Upper lobe of left lung (tissue), 6 donors: ENCODE measurements around the gene PRORP. TPM values are rescaled to one million over a fixed set of nuclear protein-coding genes. Genes with fewer than 3 reads are reported as not detected.
"Not testable (repeated sequence)": the region's sequence is repeated elsewhere in the genome, so short reads cannot be mapped to it uniquely, and the experiment has no call there.

Experiments used
- ATAC-seq, 2 donors: fragments of 200-7000 bp; cut with Tn5 transposase; one replicate each; pipeline ENCODE4 v1.9.1; 2022; ENCODE audit warnings: mild to moderate bottlenecking in 2 of 2, moderate library complexity in 2 of 2; ENCODE audit not compliant: low FRiP score in 2 of 2
- DNase-seq, 2 donors: peaks; one replicate each; pipeline ENCODE4 v3.0.0-alpha.2; 2019 to 2020
- H3K27ac ChIP-seq, 4 donors: fragments of 200-600 bp; sonication (generic); one replicate each; pipeline ENCODE4 v1.5.1; 2016 to 2019
- H3K27me3 ChIP-seq, 4 donors: fragments of 200-600 bp; sonication (generic); one replicate each; pipeline ENCODE4 v1.5.1; 2017 to 2019
- H3K36me3 ChIP-seq, 4 donors: fragments of 200-600 bp; sonication (generic); one replicate each; pipeline ENCODE4 v1.5.1; 2016 to 2019
- H3K4me1 ChIP-seq, 4 donors: fragments of 200-600 bp; sonication (generic); one replicate each; pipeline ENCODE4 v1.5.1; 2018 to 2019
- H3K4me3 ChIP-seq, 4 donors: fragments of 200-600 bp; sonication (generic); one replicate each; pipeline ENCODE4 v1.5.1; 2017 to 2019; ENCODE audit warnings: mild to moderate bottlenecking in 2 of 4, moderate library complexity in 1 of 4
- H3K9me3 ChIP-seq, 4 donors: fragments of 200-600 bp; sonication (generic); one replicate each; pipeline ENCODE4 v1.5.1; 2018 to 2019
- EP300 ChIP-seq, 4 donors: sonication (generic); formaldehyde crosslinking; IDR thresholded peaks; one replicate each; pipeline ENCODE4 v1.5.1; 2017; ENCODE audit warnings: antibody characterized with exemption in 4 of 4, control low read depth in 2 of 4
- POLR2A ChIP-seq, 4 donors: fragments of 450-650 bp; IDR thresholded peaks; one replicate each; pipeline ENCODE4 v1.5.1; 2016 to 2017; ENCODE audit warnings: antibody characterized with exemption in 4 of 4, mild to moderate bottlenecking in 2 of 4
- POLR2AphosphoS5 ChIP-seq, 2 donors: sonication (generic); formaldehyde crosslinking; IDR thresholded peaks; one replicate each; pipeline ENCODE4 v1.5.1; 2017; ENCODE audit warnings: antibody characterized with exemption in 2 of 2
- WGBS, 2 donors: methylation state at CpG; one replicate each; pipeline ENCODE4 v1.1.5; 2017 to 2018; 5-methylcytosine and 5-hydroxymethylcytosine counted together
- total RNA-seq, 6 donors: library from RNA; depleted of rRNA in 4 of 6; stranded (reverse); fragments of >200 nt in 4 of 6; gene quantifications; one replicate each; pipeline versions ENCODE4 v1.1.0 to v1.2.1, GENCODE V29; 2016 to 2021
- TF ChIP-seq, protein P1 (sequence below), 6 experiments: fragments of 450-650 bp in 4 of 6; fragments of 200-600 bp in 2 of 6; sonication (generic) in 2 of 6; IDR thresholded peaks; one replicate each; pipeline ENCODE4 v1.5.1; 2016 to 2019; ENCODE audit warnings: antibody characterized with exemption in 6 of 6
- donor health status: DM: no; HTN: no; CAD: no; lungs with moderate emphysema.
- donor health status: DM: no; HTN: yes; CAD: no; lungs with severe emphysema.

Gene PRORP
- total RNA-seq, 6 donors from 2014 or later, result 19.0 to 43.3 (median 30.2) TPM

DNA sequence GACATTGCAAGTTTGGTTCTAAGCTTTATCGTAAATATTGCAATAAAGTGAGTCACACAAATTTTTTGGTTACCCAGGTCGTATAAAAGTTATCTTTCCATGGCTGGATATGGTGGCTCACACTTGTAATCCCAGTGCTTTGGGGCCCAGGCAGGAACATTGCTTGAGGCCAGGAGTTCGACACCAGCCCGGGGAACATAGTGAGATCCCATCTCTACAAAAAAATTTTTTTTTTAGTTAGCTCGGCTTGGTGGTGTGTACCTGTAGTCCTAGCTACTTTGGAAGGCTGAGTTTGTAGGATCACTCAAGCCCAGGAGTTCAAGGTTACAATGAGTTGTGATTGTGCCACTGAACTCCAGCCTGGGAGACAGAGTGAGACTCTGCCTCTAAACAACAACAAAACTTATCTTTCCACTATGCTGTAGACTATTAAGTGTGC lies 24.4 kb downstream of the PRORP start:
- WGBS, 2 donors, result 95% methylated on average over 5 of the region's 5 CpGs
- no peaks in the 10 kb centered on the region for H3K27me3 ChIP-seq
- peaks cover 0 to 5% (median 2%) of the 10 kb centered on the region in 4 donors for H3K36me3 ChIP-seq
- no peaks in the 10 kb centered on the region for H3K4me1 ChIP-seq
- ATAC-seq, result no peak
- H3K4me3 ChIP-seq, result no peak overlapping the region
- no peaks in the 10 kb centered on the region for H3K9me3 ChIP-seq
- TF ChIP-seq EP300 (IDR thresholded peaks at IDR 0.05) (no peak), POLR2AphosphoS5 (IDR thresholded peaks at IDR 0.05) (no peak)
- TF ChIP-seq, protein P1, sequence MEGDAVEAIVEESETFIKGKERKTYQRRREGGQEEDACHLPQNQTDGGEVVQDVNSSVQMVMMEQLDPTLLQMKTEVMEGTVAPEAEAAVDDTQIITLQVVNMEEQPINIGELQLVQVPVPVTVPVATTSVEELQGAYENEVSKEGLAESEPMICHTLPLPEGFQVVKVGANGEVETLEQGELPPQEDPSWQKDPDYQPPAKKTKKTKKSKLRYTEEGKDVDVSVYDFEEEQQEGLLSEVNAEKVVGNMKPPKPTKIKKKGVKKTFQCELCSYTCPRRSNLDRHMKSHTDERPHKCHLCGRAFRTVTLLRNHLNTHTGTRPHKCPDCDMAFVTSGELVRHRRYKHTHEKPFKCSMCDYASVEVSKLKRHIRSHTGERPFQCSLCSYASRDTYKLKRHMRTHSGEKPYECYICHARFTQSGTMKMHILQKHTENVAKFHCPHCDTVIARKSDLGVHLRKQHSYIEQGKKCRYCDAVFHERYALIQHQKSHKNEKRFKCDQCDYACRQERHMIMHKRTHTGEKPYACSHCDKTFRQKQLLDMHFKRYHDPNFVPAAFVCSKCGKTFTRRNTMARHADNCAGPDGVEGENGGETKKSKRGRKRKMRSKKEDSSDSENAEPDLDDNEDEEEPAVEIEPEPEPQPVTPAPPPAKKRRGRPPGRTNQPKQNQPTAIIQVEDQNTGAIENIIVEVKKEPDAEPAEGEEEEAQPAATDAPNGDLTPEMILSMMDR (IDR thresholded peaks at IDR 0.05), result no peak
- no peak for DNase-seq
- no peak overlapping the region for H3K27ac ChIP-seq

DNA sequence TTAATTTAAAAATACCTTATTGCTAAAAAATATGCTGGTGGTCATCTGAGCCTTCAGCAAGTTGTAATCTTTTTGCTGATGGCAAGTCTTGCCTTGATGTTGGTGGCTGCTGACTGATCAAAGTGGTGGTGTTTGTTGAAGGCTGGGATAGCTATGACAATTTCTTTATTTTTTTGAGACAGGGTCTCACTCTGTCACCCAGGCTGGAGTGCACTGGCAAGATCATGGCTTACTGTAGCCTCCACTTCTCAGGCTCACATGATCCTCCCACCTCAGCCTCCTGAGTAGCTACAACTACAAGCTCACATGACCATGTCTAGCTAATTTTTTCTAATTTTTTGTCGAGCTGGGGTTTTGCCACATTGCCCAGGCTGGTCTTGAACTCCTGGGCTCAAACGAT lies 24.8 kb downstream of the PRORP start:
- Histone ChIP-seq H3K27ac (no peak overlapping the region), H3K4me1 (no peaks in the 10 kb centered on the region), H3K4me3 (no peak overlapping the region), H3K27me3 (no peaks in the 10 kb centered on the region), H3K9me3 (no peaks in the 10 kb centered on the region), H3K36me3 (peaks cover 0 to 5% (median 0%) of the 10 kb centered on the region in 4 donors)
- WGBS, 2 donors, result 97 to 100% methylated on average over 2 of the region's 2 CpGs
- no peak for DNase-seq
- no peak for ATAC-seq
- TF ChIP-seq POLR2A (IDR thresholded peaks at IDR 0.05), result no peak
- TF ChIP-seq, protein P1 (IDR thresholded peaks at IDR 0.05), result no peak
- no peak for TF ChIP-seq POLR2AphosphoS5 (IDR thresholded peaks at IDR 0.05)
- no peak for TF ChIP-seq EP300 (IDR thresholded peaks at IDR 0.05)

- ATAC-seq (no peak), DNase-seq (no peak)
- 84 to 89% methylated on average over 3 of the region's 3 CpGs for WGBS, 2 donors
- Histone ChIP-seq H3K4me1 (no peaks in the 10 kb centered on the region), H3K27ac (no peak overlapping the region), H3K9me3 (no peaks in the 10 kb centered on the region), H3K36me3 (peaks cover 0 to 9% (median 0%) of the 10 kb centered on the region in 4 donors), H3K27me3 (no peaks in the 10 kb centered on the region), H3K4me3 (no peak overlapping the region)
- TF ChIP-seq, protein P1 (IDR thresholded peaks at IDR 0.05), result no peak
- TF ChIP-seq POLR2AphosphoS5 (IDR thresholded peaks at IDR 0.05) (no peak), EP300 (IDR thresholded peaks at IDR 0.05) (no peak), POLR2A (IDR thresholded peaks at IDR 0.05) (no peak)
These were observed 25.4 kb downstream of the PRORP start for GRCh38 chr14:35147711-35148110.

DNA sequence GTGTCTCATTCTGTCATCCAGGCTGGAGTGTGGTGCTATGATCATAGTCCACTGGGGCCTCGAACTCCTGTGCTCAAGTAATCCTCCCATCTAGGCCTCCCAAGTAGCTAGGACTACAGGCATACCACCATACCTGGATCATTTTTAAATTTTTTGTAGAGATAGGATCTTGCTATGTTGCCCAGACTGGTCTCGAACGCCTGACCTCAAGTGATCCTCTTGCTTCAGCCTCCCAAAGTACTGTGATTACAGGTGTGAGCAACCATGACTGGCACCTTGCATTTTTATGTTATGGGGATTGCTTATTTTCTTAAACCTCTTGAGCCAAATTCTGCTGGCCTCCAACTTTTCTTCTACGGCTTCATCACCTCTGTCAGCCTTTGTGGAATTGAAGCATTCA lies 26.9 kb downstream of the PRORP start:
- H3K36me3 ChIP-seq, result peaks cover 0 to 9% (median 0%) of the 10 kb centered on the region in 4 donors
- no peak overlapping the region for H3K4me3 ChIP-seq
- no peak for DNase-seq
- TF ChIP-seq, protein P1 (IDR thresholded peaks at IDR 0.05), result no peak
- no peak for TF ChIP-seq EP300 (IDR thresholded peaks at IDR 0.05)
- TF ChIP-seq POLR2A (IDR thresholded peaks at IDR 0.05), result no peak
- TF ChIP-seq POLR2AphosphoS5 (IDR thresholded peaks at IDR 0.05), result no peak
- no peaks in the 10 kb centered on the region for H3K9me3 ChIP-seq
- 94 to 97% methylated on average over 4 of the region's 4 CpGs for WGBS, 2 donors
- H3K27ac ChIP-seq, result no peak overlapping the region
- H3K4me1 ChIP-seq, result peaks cover 0 to 4% (median 0%) of the 10 kb centered on the region in 4 donors
- no peak for ATAC-seq
- H3K27me3 ChIP-seq, result no peaks in the 10 kb centered on the region

GRCh38 chr14:35152531-35152930 lies 30.2 kb downstream of the PRORP start:
- H3K27ac ChIP-seq, H3K9me3 ChIP-seq, H3K36me3 ChIP-seq, H3K4me3 ChIP-seq, H3K27me3 ChIP-seq, ATAC-seq: not testable (repeated sequence)
- peak in 1 of 2 donors; percentile 61 for DNase-seq
- peaks cover 10 to 14% (median 11%) of the 10 kb centered on the region in 4 donors for H3K4me1 ChIP-seq
- WGBS, 2 donors, result 93 to 96% methylated on average over 6 to 16 of the region's 35 CpGs
